NK-92 treated with Interleukin-12 subunit alpha and Interleukin-12 subunit beta, amount 100 ng/mL, for 24 hours (cell line): ENCODE measurements around the gene RIC3.

ENCODE experiments used
- DNase-seq: peaks from one replicate; lab custom pipeline; 2025; lab: John Stamatoyannopoulos, UW

RIC3 gene

GRCh38 chr11:8066911-8067455 lies 101.8 kb downstream of the RIC3 start:
- no peak for DNase-seq

GRCh38 chr11:8066036-8066910 lies 102.6 kb downstream of the RIC3 start:
- DNase-seq, result no peak

- no peak for DNase-seq
Measured at GRCh38 chr11:8065031-8065430, 103.8 kb downstream of the RIC3 start.

GRCh38 chr11:8063324-8063723 lies 105.5 kb downstream of the RIC3 start:
- no peak for DNase-seq

- DNase-seq, result no peak
Measured at GRCh38 chr11:8062781-8063257, 106.0 kb downstream of the RIC3 start.

GRCh38 chr11:8061555-8062428 lies 107.0 kb downstream of the RIC3 start:
- no peak for DNase-seq

GRCh38 chr11:8060801-8061554 lies 107.8 kb downstream of the RIC3 start:
- DNase-seq, result no peak

GRCh38 chr11:8060146-8060719 lies 108.6 kb downstream of the RIC3 start:
- no peak for DNase-seq

- DNase-seq, result no peak
Measured at GRCh38 chr11:8059571-8060011, 109.2 kb downstream of the RIC3 start.

GRCh38 chr11:8059030-8059429 lies 109.8 kb downstream of the RIC3 start:
- no peak for DNase-seq

- no peak for DNase-seq
Measured at GRCh38 chr11:8058216-8058615, 110.6 kb downstream of the RIC3 start.

GRCh38 chr11:8056810-8057463 lies 111.9 kb downstream of the RIC3 start:
- DNase-seq, result no peak
